ENCODE measurements around the gene TMPRSS15.
"Not testable (repeated sequence)": the region's sequence is repeated elsewhere in the genome, so short reads cannot be mapped to it uniquely, and the experiment has no call there.

Gene TMPRSS15

DNA sequence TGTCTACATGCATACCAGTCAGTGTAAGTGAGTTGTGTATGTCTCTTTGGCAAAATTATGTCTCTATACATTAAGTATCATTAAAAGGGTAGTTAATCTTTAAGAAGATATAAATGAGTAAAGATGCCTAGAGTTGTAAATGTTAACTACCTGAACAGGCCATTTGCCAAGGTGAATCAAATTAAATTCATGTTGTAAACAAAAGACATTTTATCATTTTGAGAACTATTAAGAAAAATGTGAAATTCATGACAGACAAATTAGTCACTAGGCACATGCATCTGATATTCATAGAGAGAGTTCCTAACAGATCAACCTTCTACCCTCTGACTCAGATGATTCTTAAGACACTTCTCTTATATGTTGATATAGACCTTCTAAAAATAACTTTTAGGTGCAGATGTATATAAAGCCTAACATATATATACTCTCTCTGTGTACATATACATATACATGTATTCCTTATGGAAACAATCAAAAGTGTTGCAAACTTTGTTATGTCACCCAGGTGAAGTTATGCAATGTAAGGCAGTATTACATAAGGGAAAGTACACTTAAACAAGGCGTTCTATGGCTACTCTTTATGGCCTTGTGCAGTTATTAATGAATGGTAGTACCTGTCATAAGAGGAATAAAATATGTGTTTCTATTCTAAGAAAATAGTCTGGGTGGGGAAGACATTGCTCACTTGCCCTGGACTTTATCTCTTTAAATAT lies at the start of gene TMPRSS15:
Gene TMPRSS15 (minus strand): TSS at position 51 of the 716 bp plus-strand sequence. CDS start 163 bp downstream, outside the sequence.
- no peak for DNase-seq

- DNase-seq = no peak
These were observed 48.1 kb upstream of the TMPRSS15 start for GRCh38 chr21:18451670-18452069.

- DNase-seq = no peak
These were observed 46.3 kb upstream of the TMPRSS15 start for GRCh38 chr21:18449605-18450550.

DNA sequence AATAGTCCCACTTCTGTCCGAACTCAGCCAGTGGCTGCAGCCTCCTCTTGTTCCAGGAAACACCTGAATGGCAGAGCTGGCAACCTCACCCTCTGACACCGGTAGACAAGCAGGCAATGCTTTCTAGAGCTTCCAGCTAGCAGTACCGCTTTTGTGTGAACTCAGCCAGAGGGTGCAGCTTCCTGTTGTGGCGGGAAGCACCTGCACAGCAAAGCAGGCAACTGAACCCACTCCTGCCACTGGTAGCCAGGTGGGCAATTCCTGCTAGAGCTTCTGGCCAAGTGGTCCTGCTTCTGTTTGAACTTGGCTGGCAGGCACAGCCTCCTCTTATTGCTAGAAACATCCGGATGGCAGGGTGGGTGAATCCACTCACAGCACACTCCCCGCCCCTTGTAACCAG lies 40.1 kb upstream of the TMPRSS15 start:
- DNase-seq = no peak

GRCh38 chr21:18443085-18443484 lies 39.5 kb upstream of the TMPRSS15 start:
- DNase-seq = no peak

- DNase-seq = no peak
These were observed 26.8 kb upstream of the TMPRSS15 start for GRCh38 chr21:18430341-18430740.

DNA sequence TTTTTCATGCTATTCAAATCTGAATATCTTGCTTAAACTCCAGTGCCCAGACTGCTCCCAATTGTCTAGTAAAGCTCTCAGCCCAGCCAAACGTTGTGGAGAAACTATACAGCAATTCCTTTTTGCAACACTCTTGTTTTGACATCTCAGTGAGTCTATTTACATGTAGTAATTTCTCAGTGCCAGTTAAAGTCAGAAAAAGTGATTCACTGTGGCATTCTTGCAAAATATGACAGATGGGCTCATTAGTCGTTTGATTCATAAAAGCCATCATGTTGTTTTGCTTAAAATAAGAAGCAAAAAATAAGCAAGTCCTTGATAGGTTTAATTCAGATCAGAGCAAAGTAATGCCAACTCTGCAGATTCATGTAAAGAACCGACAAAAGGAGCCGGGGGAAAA lies 20.7 kb upstream of the TMPRSS15 start:
- no peak for DNase-seq

GRCh38 chr21:18417141-18417790 lies 13.7 kb upstream of the TMPRSS15 start:
- DNase-seq = no peak

DNA sequence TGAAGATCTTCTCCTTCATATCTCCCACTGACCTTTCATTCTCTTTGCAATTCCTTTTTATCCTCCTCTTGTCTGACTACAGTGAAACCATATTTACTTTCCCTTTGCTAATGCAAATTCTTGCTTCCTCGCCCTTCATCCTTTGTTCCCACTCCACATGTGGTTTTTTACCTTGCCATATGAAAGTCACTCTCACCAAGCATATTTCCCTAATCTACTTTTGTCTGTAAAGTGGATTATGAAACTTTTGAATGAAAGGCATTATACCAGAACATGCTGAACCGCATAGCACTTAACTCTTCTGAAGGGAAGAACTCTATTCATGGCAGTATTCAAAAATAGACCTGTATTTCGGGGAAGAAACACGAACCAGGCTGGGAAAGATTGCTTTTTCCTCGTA lies 8.0 kb upstream of the TMPRSS15 start:
- no peak for DNase-seq

- DNase-seq = no peak
These were observed 6.0 kb upstream of the TMPRSS15 start for GRCh38 chr21:18409579-18409978.

- no peak for DNase-seq
These were observed 4.7 kb downstream of the TMPRSS15 start for GRCh38 chr21:18398843-18399242.

GRCh38 chr21:18387994-18388393 lies 15.6 kb downstream of the TMPRSS15 start:
- DNase-seq = no peak

DNA sequence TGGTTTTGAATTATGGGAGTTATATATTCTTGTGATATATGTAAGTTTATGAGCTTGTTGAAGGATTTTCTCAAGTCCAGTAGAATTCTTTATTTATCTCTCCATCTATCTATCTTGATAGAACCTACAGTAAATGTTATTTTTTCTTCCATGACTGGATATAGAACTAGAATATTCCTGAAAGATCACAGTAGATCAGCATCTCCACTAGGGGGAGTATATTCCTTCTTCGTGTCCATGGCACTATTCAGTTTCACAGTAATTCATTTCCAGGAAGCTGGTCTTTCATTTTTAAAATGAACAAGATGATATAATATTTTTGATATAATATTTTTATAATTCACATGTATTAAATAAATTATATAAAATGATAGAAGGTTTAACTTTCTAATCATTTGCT lies 18.8 kb downstream of the TMPRSS15 start:
- no peak for DNase-seq

- DNase-seq = not testable (repeated sequence)
These were observed 20.5 kb downstream of the TMPRSS15 start for GRCh38 chr21:18382934-18383619.

GRCh38 chr21:18382141-18382540 lies 21.4 kb downstream of the TMPRSS15 start:
- no peak for DNase-seq

- DNase-seq = no peak
These were observed 30.0 kb downstream of the TMPRSS15 start for GRCh38 chr21:18373606-18374005.

- DNase-seq = no peak
These were observed 33.3 kb downstream of the TMPRSS15 start for GRCh38 chr21:18370301-18370700.

- DNase-seq = no peak
These were observed 34.5 kb downstream of the TMPRSS15 start for GRCh38 chr21:18369115-18369514.

DNA sequence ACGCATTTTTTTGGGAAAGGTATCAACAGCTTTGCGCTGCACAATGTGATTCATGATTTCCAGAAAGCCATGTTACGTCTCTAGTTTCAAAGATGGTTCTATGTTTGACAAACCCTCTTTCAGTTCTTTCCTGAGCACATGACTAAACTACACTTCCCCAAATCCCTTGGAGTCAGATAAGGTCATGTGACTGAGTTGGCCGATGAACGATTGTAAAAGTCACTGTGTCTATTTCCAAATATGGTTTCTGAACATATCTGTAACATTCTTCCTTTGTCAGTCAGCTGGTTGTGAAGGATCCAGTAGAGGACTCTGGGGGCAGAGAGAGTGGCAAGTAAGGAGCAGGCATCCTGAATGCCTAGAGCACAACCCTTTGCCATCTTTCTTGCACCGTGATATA lies 35.4 kb downstream of the TMPRSS15 start:
- DNase-seq = no peak

GRCh38 chr21:18356801-18357200 lies 46.8 kb downstream of the TMPRSS15 start:
- DNase-seq = no peak

DNA sequence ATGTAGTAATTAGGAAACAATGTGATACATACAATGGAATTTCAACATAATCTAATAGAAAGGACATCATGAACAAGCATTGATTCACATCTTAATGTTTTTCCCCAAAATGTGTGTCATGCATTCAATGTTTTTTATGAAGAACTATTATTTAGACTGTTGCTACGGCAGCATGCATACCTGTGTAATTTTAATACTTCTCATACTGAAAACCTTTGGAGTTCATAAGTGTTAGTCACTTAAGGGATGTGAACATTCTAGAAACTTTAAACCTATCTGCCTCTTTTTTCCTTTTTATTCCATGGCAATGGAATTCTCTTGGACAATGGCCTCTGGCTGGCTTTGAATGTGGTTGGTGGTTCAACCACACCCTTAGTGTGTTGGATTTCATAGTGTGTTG lies 48.6 kb downstream of the TMPRSS15 start:
- DNase-seq = no peak

GRCh38 chr21:18350216-18350615 lies 53.4 kb downstream of the TMPRSS15 start:
- no peak for DNase-seq

GRCh38 chr21:18349468-18349867 lies 54.1 kb downstream of the TMPRSS15 start:
- DNase-seq = no peak

Measured in C1 segment of cervical spinal cord (tissue), 14 donors.